Bronchial epithelial cell (primary cell): ENCODE measurements around the gene ABTB2. TPM values are rescaled to one million over a fixed set of nuclear protein-coding genes. Genes with fewer than 3 reads are reported as not detected.

Experiments used
- DNase-seq: peaks from one replicate; pipeline ENCODE4 v3.0.0-alpha.2; 2010; ENCODE audit warnings: low read depth
- FAIRE-seq: peaks from 2 replicates; lab custom pipeline; 2011; peaks lifted over from hg19 to GRCh38; lab: Jason Lieb, UNC
- H3K27me3 ChIP-seq: 2 replicates; pipeline ENCODE4 v1.5.1; 2011; ENCODE audit warnings: low read length; ENCODE audit not compliant: control insufficient read depth, insufficient read depth
- H3K36me3 ChIP-seq: 2 replicates; pipeline ENCODE4 v1.5.1; 2011; ENCODE audit warnings: low read length; ENCODE audit not compliant: control insufficient read depth, insufficient read depth
- H3K4me3 ChIP-seq: 2 replicates; pipeline ENCODE4 v1.5.1; 2011; ENCODE audit warnings: mild to moderate bottlenecking, low read depth, low read length, control low read depth
- CTCF ChIP-seq: IDR thresholded peaks from 2 replicates; pipeline ENCODE4 v1.5.1; 2011; ENCODE audit warnings: mild to moderate bottlenecking, moderate library complexity, low read length, control low read depth, inconsistent platforms; ENCODE audit not compliant: insufficient read depth, severe bottlenecking
- total RNA-seq: library from RNA; depleted of rRNA; stranded (reverse); fragments of >200 nt; gene quantifications from 2 replicates; pipeline ENCODE4 v1.2.1, GENCODE V29; 2014

ABTB2 gene
- total RNA-seq, 1 donor from 2014 or later = 0.53 TPM

- TF ChIP-seq CTCF = no peak
- DNase-seq (peak; percentile 15), FAIRE-seq (no peak)
- Histone ChIP-seq H3K27me3 (no peaks in the 10 kb centered on the region), H3K4me3 (no peak overlapping the region), H3K36me3 (no peaks in the 10 kb centered on the region)
Measured at GRCh38 chr11:34275486-34275885, 82.3 kb downstream of the ABTB2 start.

DNA sequence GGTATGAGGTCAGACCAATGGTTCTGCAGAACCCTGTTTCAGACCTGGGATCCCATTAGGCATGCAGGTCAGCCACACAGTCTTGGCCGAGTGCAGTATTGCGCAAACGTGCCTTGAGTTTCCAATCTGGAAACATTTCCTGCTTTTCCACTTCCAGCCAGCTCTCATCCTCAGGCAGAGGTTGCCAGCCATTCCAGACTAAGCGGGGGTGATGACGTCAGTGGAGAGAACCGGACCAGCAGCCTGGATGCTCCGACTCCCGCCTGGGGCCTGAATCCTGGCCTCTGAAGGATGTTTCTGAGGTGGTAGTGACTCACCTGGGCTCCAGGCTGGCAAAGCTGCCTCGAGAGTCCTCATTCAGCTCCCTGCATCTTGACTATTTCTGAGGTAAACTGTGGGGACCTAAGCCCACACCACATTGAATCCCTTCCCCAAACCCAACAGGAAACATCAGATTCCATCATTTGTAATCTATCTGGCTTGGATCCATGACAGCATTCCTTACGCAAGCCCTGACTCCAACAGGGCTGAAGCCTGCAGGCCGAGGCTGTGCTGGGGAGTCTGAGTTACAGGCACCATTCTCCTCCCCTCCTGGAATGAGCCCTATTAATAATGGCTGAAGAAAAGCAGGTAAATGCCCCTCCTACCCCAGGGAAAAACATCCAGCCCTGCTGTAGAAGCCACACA is 83.0 kb downstream of the ABTB2 start:
- H3K27me3 ChIP-seq = no peaks in the 10 kb centered on the region
- no peak for TF ChIP-seq CTCF
- no peak overlapping the region for H3K4me3 ChIP-seq
- no peaks in the 10 kb centered on the region for H3K36me3 ChIP-seq
- peak; percentile 99 for FAIRE-seq
- peak; percentile 100 for DNase-seq

GRCh38 chr11:34273099-34273498 is 84.7 kb downstream of the ABTB2 start:
- no peak for TF ChIP-seq CTCF
- Histone ChIP-seq H3K36me3 (no peaks in the 10 kb centered on the region), H3K27me3 (no peaks in the 10 kb centered on the region), H3K4me3 (no peak overlapping the region)
- DNase-seq (no peak), FAIRE-seq (no peak)

DNA sequence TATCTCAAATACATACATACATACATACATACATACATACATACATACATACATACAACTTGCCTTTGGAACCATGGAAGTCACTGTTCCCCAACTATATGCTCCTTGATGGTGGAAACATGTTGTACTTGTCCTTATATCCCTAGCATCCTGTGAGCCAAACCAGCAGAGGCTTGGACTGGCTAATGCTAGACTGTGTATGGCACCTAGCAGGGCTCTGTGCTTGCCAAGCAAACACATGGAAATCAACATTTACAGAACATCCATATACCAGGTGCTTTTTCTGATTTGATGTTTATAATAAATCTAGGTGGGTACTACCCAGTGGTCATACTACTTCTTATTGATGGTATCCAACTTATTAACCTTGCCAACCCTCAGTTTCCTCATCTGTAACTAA is 86.1 kb downstream of the ABTB2 start:
- Histone ChIP-seq H3K27me3 (no peaks in the 10 kb centered on the region), H3K4me3 (no peak overlapping the region), H3K36me3 (no peaks in the 10 kb centered on the region)
- no peak for TF ChIP-seq CTCF
- DNase-seq (no peak), FAIRE-seq (no peak)

- H3K4me3 ChIP-seq = no peak overlapping the region
- H3K36me3 ChIP-seq = no peaks in the 10 kb centered on the region
- FAIRE-seq (no peak), DNase-seq (no peak)
- no peaks in the 10 kb centered on the region for H3K27me3 ChIP-seq
- TF ChIP-seq CTCF = no peak
Measured at GRCh38 chr11:34270711-34271110, 87.1 kb downstream of the ABTB2 start.
